Muscle layer of colon (tissue), 2 donors: ENCODE data around the gene APBA2.

Experiments used
- H3K27ac ChIP-seq: one replicate; pipeline ENCODE4 v1.7.0; 2013; ENCODE audit warnings: low read depth, mild to moderate bottlenecking, low read length, moderate library complexity
- H3K27me3 ChIP-seq, 2 donors: one replicate each; pipeline ENCODE4 v1.7.0; 2013; ENCODE audit warnings: low read length in 2 of 2, mild to moderate bottlenecking in 2 of 2; ENCODE audit not compliant: insufficient read depth in 2 of 2, control insufficient read depth in 1 of 2
- H3K36me3 ChIP-seq: one replicate; pipeline ENCODE4 v1.7.0; 2013; ENCODE audit warnings: mild to moderate bottlenecking, low read length; ENCODE audit not compliant: insufficient read depth
- H3K4me1 ChIP-seq: one replicate; pipeline ENCODE4 v1.7.0; 2013; ENCODE audit warnings: mild to moderate bottlenecking, low read length; ENCODE audit not compliant: insufficient read depth
- H3K4me3 ChIP-seq, 2 donors: one replicate each; pipeline ENCODE4 v1.7.0; 2013; ENCODE audit warnings: low read length in 2 of 2, low read depth in 1 of 2, mild to moderate bottlenecking in 1 of 2, moderate library complexity in 1 of 2
- H3K9ac ChIP-seq: one replicate; pipeline ENCODE4 v1.7.0; 2013; ENCODE audit warnings: low read length
- H3K9me3 ChIP-seq: one replicate; pipeline ENCODE4 v1.7.0; 2013; ENCODE audit warnings: mild to moderate bottlenecking, low read length
- donor health status: abdominal sarcoma.
- donor health status: Adenocarcinoma of cecum.

APBA2 gene

GRCh38 chr15:28969511-28970085 lies 83.8 kb downstream of the APBA2 start:
- H3K9me3 ChIP-seq: no peaks in the 10 kb centered on the region
- H3K27me3 ChIP-seq: no peaks in the 10 kb centered on the region
- H3K9ac ChIP-seq: no peak overlapping the region
- H3K4me3 ChIP-seq: no peak overlapping the region
- no peaks in the 10 kb centered on the region for H3K36me3 ChIP-seq
- H3K27ac ChIP-seq: no peak overlapping the region
- no peaks in the 10 kb centered on the region for H3K4me1 ChIP-seq

- Histone ChIP-seq H3K4me3 (no peak overlapping the region), H3K27ac (no peak overlapping the region), H3K9me3 (no peaks in the 10 kb centered on the region), H3K27me3 (no peaks in the 10 kb centered on the region), H3K9ac (no peak overlapping the region), H3K36me3 (no peaks in the 10 kb centered on the region), H3K4me1 (no peaks in the 10 kb centered on the region)
Observed at GRCh38 chr15:28974142-28974541, 88.4 kb downstream of the APBA2 start.

GRCh38 chr15:28975766-28976179 lies 90.0 kb downstream of the APBA2 start:
- H3K9ac ChIP-seq: no peak overlapping the region
- H3K4me1 ChIP-seq: no peaks in the 10 kb centered on the region
- H3K4me3 ChIP-seq: no peak overlapping the region
- no peak overlapping the region for H3K27ac ChIP-seq
- no peaks in the 10 kb centered on the region for H3K36me3 ChIP-seq
- H3K9me3 ChIP-seq: no peaks in the 10 kb centered on the region
- H3K27me3 ChIP-seq: no peaks in the 10 kb centered on the region

- Histone ChIP-seq H3K27me3 (no peaks in the 10 kb centered on the region), H3K9ac (no peak overlapping the region)
Observed at GRCh38 chr15:28977377-28978010, 91.7 kb downstream of the APBA2 start.

GRCh38 chr15:28978011-28978378 lies 92.2 kb downstream of the APBA2 start:
- Histone ChIP-seq H3K4me1 (no peaks in the 10 kb centered on the region), H3K9me3 (no peaks in the 10 kb centered on the region), H3K4me3 (no peak overlapping the region), H3K36me3 (no peaks in the 10 kb centered on the region), H3K27ac (no peak overlapping the region), H3K27me3 (no peaks in the 10 kb centered on the region), H3K9ac (no peak overlapping the region)

More at GRCh38 chr15:28977377-28978010, 91.7 kb downstream of the APBA2 start:
- Histone ChIP-seq H3K4me1 (no peaks in the 10 kb centered on the region), H3K4me3 (no peak overlapping the region), H3K27ac (no peak overlapping the region), H3K36me3 (no peaks in the 10 kb centered on the region), H3K9me3 (no peaks in the 10 kb centered on the region)

- H3K4me3 ChIP-seq: no peak overlapping the region
- H3K27me3 ChIP-seq: no peaks in the 10 kb centered on the region
- no peaks in the 10 kb centered on the region for H3K36me3 ChIP-seq
- H3K9ac ChIP-seq: no peak overlapping the region
- H3K27ac ChIP-seq: no peak overlapping the region
- no peaks in the 10 kb centered on the region for H3K4me1 ChIP-seq
- no peaks in the 10 kb centered on the region for H3K9me3 ChIP-seq
Observed at GRCh38 chr15:28978661-28979060, 92.9 kb downstream of the APBA2 start.

GRCh38 chr15:28979208-28979841 lies 93.6 kb downstream of the APBA2 start:
- no peak overlapping the region for H3K9ac ChIP-seq
- no peaks in the 10 kb centered on the region for H3K9me3 ChIP-seq
- H3K4me1 ChIP-seq: no peaks in the 10 kb centered on the region
- no peaks in the 10 kb centered on the region for H3K27me3 ChIP-seq
- H3K36me3 ChIP-seq: no peaks in the 10 kb centered on the region
- no peak overlapping the region for H3K27ac ChIP-seq
- H3K4me3 ChIP-seq: no peak overlapping the region

GRCh38 chr15:28980709-28981350 lies 95.1 kb downstream of the APBA2 start:
- Histone ChIP-seq H3K9me3 (no peaks in the 10 kb centered on the region), H3K4me1 (no peaks in the 10 kb centered on the region), H3K4me3 (no peak overlapping the region), H3K9ac (no peak overlapping the region), H3K27me3 (no peaks in the 10 kb centered on the region), H3K27ac (no peak overlapping the region), H3K36me3 (no peaks in the 10 kb centered on the region)

GRCh38 chr15:28981351-28981720 lies 95.6 kb downstream of the APBA2 start:
- Histone ChIP-seq H3K27me3 (no peaks in the 10 kb centered on the region), H3K27ac (no peak overlapping the region), H3K9ac (no peak overlapping the region), H3K4me3 (no peak overlapping the region), H3K4me1 (no peaks in the 10 kb centered on the region), H3K9me3 (no peaks in the 10 kb centered on the region), H3K36me3 (no peaks in the 10 kb centered on the region)

- H3K27me3 ChIP-seq: no peaks in the 10 kb centered on the region
- H3K27ac ChIP-seq: no peak overlapping the region
- H3K9ac ChIP-seq: no peak overlapping the region
- no peak overlapping the region for H3K4me3 ChIP-seq
- H3K4me1 ChIP-seq: no peaks in the 10 kb centered on the region
- H3K9me3 ChIP-seq: no peaks in the 10 kb centered on the region
- no peaks in the 10 kb centered on the region for H3K36me3 ChIP-seq
Observed at GRCh38 chr15:28981921-28982320, 96.1 kb downstream of the APBA2 start.

GRCh38 chr15:28982886-28983285 lies 97.1 kb downstream of the APBA2 start:
- Histone ChIP-seq H3K4me1 (no peaks in the 10 kb centered on the region), H3K9ac (no peak overlapping the region), H3K4me3 (no peak overlapping the region), H3K27me3 (no peaks in the 10 kb centered on the region), H3K9me3 (no peaks in the 10 kb centered on the region), H3K36me3 (no peaks in the 10 kb centered on the region), H3K27ac (no peak overlapping the region)
